GM10847 (cell line): ENCODE measurements around the gene PMM1.

Experiments
- POLR2A ChIP-seq: IDR thresholded peaks from 2 replicates; pipeline ENCODE4 v1.6.1; 2011; ENCODE audit not compliant: insufficient read length; ENCODE audit errors: extremely low read depth

The PMM1 gene

DNA sequence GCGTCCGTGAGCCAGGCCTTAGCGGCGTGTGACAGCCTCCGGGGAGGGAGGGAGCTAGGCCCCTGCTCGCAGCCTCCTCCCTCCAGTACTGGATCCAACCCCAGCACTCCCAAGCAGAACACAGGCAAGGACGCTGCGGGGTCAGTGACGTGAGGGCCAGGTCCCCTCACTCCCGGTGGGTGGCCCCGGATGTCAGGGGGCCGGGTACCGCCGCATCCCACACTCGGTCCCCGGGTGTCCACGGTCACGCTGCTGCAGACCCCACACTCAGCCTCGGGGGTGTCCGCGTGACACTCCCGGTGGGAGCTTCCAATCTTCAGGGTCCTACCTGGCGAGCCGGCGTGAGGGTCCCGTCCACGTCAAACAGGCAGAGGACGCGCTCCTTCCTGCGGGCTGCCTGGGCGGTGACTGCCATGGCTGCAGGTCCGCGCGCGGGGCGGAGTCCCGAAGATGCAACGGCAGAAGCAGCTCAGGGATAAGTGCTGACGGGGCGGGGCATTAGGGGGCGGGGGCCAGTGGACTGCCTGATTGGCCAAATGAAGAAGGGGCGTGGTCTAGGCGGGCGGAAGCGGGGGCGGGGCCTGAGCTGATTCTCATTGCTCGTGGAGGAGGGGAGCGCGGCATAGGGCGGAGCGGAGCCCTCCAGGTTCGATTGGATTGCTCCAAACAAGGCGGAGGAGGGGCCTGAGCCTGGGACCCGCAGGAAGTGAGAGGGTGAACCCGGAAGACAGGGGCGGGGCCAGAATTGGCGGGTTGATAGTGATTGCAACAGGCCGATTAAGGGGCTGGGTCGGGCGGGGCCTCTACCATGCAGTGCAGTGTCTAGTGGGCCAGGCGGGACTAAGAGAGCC is at the start of gene PMM1:
Gene PMM1 (minus strand): TSS at position 450 of the 851 bp plus-strand sequence. CDS start 35 bp downstream, at position 415.
- peak; percentile 83 for TF ChIP-seq POLR2A

- no peak for TF ChIP-seq POLR2A
Observed at GRCh38 chr22:41638748-41639147, 49.1 kb upstream of the PMM1 start.

GRCh38 chr22:41638124-41638523 is 48.5 kb upstream of the PMM1 start:
- no peak for TF ChIP-seq POLR2A

DNA sequence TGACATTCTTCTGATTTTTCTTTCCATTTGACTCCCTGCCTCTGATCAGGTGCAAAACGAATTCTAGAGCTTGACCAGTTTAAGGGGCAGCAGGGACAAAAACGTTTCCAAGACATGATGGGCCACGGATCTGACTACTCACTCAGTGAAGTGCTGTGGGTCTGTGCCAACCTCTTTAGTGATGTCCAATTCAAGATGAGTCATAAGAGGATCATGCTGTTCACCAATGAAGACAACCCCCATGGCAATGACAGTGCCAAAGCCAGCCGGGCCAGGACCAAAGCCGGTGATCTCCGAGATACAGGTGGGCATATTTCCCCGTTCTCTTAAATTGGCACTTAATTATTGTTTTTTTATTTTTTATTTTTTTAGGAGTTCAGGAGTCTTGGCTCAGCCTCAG is 46.8 kb upstream of the PMM1 start:
- no peak for TF ChIP-seq POLR2A

- no peak for TF ChIP-seq POLR2A
Observed at GRCh38 chr22:41625577-41625976, 35.9 kb upstream of the PMM1 start.

DNA sequence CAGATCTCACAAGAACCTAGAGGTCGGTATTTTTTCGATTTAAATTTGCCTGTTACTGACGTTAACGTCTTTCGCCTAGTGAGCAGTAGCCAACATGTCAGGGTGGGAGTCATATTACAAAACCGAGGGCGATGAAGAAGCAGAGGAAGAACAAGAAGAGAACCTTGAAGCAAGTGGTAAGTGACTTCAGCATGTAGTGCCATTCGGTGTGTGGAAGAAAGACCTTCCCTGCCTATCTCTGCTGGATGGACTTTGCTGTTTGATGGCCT is 32.2 kb upstream of the PMM1 start:
- no peak for TF ChIP-seq POLR2A

GRCh38 chr22:41621099-41621910 is 31.7 kb upstream of the PMM1 start, which contains the start of gene XRCC6:
TSS of gene XRCC6 (plus strand) at chr22:41621295. CDS start at chr22:41622005, 710 bp downstream.
- TF ChIP-seq POLR2A = peak; percentile 40

DNA sequence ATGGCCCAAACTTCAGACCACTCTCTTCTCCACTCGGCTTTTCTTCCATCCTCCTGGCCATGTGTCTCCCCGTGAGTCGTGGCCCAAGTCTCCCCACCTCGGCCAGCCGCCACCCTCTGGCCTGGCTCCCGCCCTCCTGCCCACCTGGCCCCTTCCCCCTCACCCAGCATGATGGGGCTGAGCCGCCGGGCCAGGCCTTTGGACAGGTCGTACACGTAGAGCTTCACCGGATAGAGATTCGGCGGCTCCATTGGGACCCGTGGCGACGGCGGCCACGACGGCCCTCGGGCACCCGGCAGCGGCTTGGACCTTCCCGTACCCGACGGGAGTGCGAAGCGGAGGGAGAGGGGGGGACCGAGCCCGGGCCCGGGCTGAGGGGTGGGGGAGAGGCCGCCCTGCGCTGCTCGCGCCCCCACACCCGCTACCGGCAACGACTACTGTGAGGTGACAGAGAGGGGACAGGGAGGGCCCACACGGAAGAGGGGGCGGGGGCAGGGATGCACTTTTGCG is 31.0 kb upstream of the PMM1 start, which contains the start of gene DESI1:
Gene DESI1 (minus strand): TSS at position 455 of the 510 bp plus-strand sequence. CDS start 204 bp downstream, at position 251.
- peak; percentile 91 for TF ChIP-seq POLR2A

DNA sequence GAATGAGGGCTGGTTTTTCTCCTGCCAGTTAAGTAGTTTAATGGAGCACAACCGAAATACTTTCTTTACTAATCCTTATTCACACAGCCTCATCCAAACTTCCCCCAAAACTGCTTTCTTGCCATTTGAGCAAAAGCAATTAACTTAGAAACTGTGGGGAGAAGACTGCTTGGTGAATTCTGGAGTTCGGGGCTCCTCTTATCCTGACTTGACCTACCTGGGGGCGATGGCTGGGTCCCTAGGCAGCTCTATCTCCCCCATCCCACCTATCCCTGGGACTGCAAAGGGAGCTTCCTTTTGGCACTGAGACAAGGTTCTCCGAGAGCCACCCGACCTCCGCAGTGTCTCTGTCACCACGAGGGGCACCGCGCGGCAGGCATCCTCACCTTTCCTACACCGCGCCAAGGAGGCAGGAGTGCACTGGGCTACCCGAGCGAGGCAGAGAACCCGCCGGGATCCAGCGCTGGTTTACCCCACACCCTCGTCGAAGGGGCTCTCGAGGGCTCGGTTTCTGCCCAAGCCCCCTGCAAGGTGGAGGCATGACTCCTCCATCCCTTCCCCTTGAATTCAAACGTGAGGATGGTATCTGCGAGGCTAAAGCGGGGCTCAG is 30.4 kb upstream of the PMM1 start:
- TF ChIP-seq POLR2A = no peak

GRCh38 chr22:41613456-41613855 is 23.8 kb upstream of the PMM1 start:
- no peak for TF ChIP-seq POLR2A

DNA sequence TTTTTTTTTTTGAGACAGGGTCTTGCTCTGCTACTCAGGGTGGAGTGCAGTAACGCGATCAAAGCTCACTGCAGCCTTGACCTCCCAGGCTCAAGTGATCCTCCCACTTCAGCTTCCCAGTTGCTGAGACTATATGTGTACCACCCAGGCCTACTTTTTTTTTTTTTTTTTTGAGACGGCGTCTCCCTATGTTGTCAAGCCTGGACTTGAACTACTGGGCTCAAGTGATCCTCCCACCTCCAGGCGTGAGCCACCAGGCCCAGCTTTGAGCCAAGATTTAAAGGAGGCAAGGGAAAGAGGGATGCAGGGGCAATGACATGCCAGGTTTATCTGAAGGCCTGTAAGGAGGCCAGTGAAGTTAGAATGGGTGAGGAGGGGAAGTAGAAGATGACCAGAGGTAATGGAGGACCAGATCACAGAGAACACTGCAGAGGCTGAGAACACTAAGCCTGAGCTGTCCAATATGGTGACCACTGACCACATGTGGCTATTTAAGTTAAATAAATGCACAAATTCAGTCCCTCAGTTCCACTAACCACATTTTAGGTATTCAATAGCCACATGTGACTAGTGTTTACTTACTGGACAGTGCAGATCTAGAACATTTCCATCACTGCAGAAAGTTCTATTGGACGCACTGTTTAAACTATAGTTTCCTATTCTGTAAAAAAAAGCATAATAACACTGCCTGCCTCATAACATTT is 23.1 kb upstream of the PMM1 start:
- no peak for TF ChIP-seq POLR2A

GRCh38 chr22:41608386-41608785 is 18.7 kb upstream of the PMM1 start:
- no peak for TF ChIP-seq POLR2A

DNA sequence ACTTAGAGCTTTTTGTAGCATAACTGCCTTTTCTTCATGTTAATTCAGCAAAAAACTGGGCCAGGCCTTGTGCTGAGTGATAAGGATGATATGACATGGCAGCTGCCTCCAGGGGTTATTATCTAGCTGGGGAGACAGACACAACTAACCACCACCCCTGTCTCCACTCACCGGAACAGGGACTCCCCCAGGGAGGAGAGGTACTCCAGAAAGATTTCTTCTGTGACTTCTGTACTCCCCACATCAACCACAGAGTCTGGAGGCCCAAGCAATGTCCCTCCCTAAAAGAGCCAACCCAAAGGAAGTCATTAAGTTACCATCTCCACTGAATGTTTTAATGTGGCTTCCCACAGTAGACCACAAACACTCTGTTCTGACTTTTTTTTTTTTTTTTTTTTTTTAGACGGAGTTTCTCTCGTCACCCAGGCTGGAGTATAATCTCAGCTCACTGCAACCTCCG is 14.3 kb upstream of the PMM1 start:
- no peak for TF ChIP-seq POLR2A

- no peak for TF ChIP-seq POLR2A
Observed at GRCh38 chr22:41600976-41601375, 11.3 kb upstream of the PMM1 start.
